ENCODE measurements around the gene TEAD1.

Gene TEAD1

GRCh38 chr11:12772324-12772723, 98.1 kb downstream of the TEAD1 start:
- Histone ChIP-seq H3F3A (ENCODE audit: insufficient read depth, low read length) (no peaks in the 10 kb centered on the region), H3K4me1 (ENCODE audit: low read length) (peaks cover 14% of the 10 kb centered on the region), H2AFZ (ENCODE audit: low read length) (no peak overlapping the region), H3K79me2 (ENCODE audit: low read length) (peaks cover 86% of the 10 kb centered on the region), H3K9me3 (replicated peaks; ENCODE audit: insufficient read depth, low read length) (no peaks in the 10 kb centered on the region), H3K9me2 (replicated peaks; ENCODE audit: insufficient read depth, low read length) (no peaks in the 10 kb centered on the region), H3K4me3 (ENCODE audit: low read length) (no peak overlapping the region), H3K27ac (ENCODE audit: low read length) (no peak overlapping the region), H3K27me3 (replicated peaks; ENCODE audit: insufficient read depth, low read length) (no peaks in the 10 kb centered on the region), H3K4me2 (ENCODE audit: low read depth, low read length) (no peak overlapping the region), H3K36me3 (replicated peaks; ENCODE audit: insufficient read depth, low read length) (no peaks in the 10 kb centered on the region), H4K20me1 (ENCODE audit: insufficient read depth, low read length) (no peaks in the 10 kb centered on the region), H3K9ac (ENCODE audit: low read length) (no peak overlapping the region)
- no peak for DNase-seq
- no peak for TF ChIP-seq CTCF (IDR thresholded peaks at IDR 0.05; ENCODE audit: low read length)
- no peak for TF ChIP-seq EZH2phosphoT487 (IDR thresholded peaks at IDR 0.05; ENCODE audit: low read length)
- no peak for TF ChIP-seq EZH2 (optimal IDR thresholded peaks at IDR 0.05; ENCODE audit: low read depth, low read length)

- Histone ChIP-seq H3K79me2 (ENCODE audit: low read length) (peaks cover 83% of the 10 kb centered on the region), H3K27me3 (replicated peaks; ENCODE audit: insufficient read depth, low read length) (no peaks in the 10 kb centered on the region), H3K9ac (ENCODE audit: low read length) (no peak overlapping the region), H2AFZ (ENCODE audit: low read length) (no peak overlapping the region), H3K27ac (ENCODE audit: low read length) (no peak overlapping the region), H3K9me3 (replicated peaks; ENCODE audit: insufficient read depth, low read length) (no peaks in the 10 kb centered on the region), H3K36me3 (replicated peaks; ENCODE audit: insufficient read depth, low read length) (no peaks in the 10 kb centered on the region), H3K9me2 (replicated peaks; ENCODE audit: insufficient read depth, low read length) (no peaks in the 10 kb centered on the region), H3K4me3 (ENCODE audit: low read length) (no peak overlapping the region), H3K4me2 (ENCODE audit: low read depth, low read length) (no peak overlapping the region), H3K4me1 (ENCODE audit: low read length) (peaks cover 14% of the 10 kb centered on the region), H4K20me1 (ENCODE audit: insufficient read depth, low read length) (no peaks in the 10 kb centered on the region), H3F3A (ENCODE audit: insufficient read depth, low read length) (no peaks in the 10 kb centered on the region)
- TF ChIP-seq EZH2 (optimal IDR thresholded peaks at IDR 0.05; ENCODE audit: low read depth, low read length) (no peak), EZH2phosphoT487 (IDR thresholded peaks at IDR 0.05; ENCODE audit: low read length) (no peak), CTCF (IDR thresholded peaks at IDR 0.05; ENCODE audit: low read length) (no peak)
- DNase-seq: no peak
These were observed 99.4 kb downstream of the TEAD1 start for GRCh38 chr11:12773591-12773990.

- Histone ChIP-seq H3K36me3 (replicated peaks; ENCODE audit: insufficient read depth, low read length) (peaks cover 1% of the 10 kb centered on the region; the same call in 1 of the 2 replicates), H3K4me2 (ENCODE audit: low read depth, low read length) (no peak overlapping the region), H3K4me1 (ENCODE audit: low read length) (peaks cover 14% of the 10 kb centered on the region), H3K79me2 (ENCODE audit: low read length) (peaks cover 68% of the 10 kb centered on the region), H4K20me1 (ENCODE audit: insufficient read depth, low read length) (no peaks in the 10 kb centered on the region), H3K27me3 (replicated peaks; ENCODE audit: insufficient read depth, low read length) (no peaks in the 10 kb centered on the region), H3K27ac (ENCODE audit: low read length) (no peak overlapping the region), H3K9ac (ENCODE audit: low read length) (no peak overlapping the region), H3F3A (ENCODE audit: insufficient read depth, low read length) (no peaks in the 10 kb centered on the region), H2AFZ (ENCODE audit: low read length) (no peak overlapping the region), H3K9me3 (replicated peaks; ENCODE audit: insufficient read depth, low read length) (no peaks in the 10 kb centered on the region), H3K9me2 (replicated peaks; ENCODE audit: insufficient read depth, low read length) (no peaks in the 10 kb centered on the region), H3K4me3 (ENCODE audit: low read length) (no peak overlapping the region)
- no peak for DNase-seq
- TF ChIP-seq EZH2phosphoT487 (IDR thresholded peaks at IDR 0.05; ENCODE audit: low read length) (no peak), CTCF (IDR thresholded peaks at IDR 0.05; ENCODE audit: low read length) (no peak), EZH2 (optimal IDR thresholded peaks at IDR 0.05; ENCODE audit: low read depth, low read length) (no peak)
These were observed 101.7 kb downstream of the TEAD1 start for GRCh38 chr11:12775955-12776354.
